Measurements from ENCODE around the gene KRTAP6-1. TPM values are rescaled to one million over a fixed set of nuclear protein-coding genes. Genes with fewer than 3 reads are reported as not detected.

Gene KRTAP6-1
- total and polyA plus RNA-seq, 2 donors (not counting 1 experiment from before 2014, with no cell fraction given), result not detected

DNA sequence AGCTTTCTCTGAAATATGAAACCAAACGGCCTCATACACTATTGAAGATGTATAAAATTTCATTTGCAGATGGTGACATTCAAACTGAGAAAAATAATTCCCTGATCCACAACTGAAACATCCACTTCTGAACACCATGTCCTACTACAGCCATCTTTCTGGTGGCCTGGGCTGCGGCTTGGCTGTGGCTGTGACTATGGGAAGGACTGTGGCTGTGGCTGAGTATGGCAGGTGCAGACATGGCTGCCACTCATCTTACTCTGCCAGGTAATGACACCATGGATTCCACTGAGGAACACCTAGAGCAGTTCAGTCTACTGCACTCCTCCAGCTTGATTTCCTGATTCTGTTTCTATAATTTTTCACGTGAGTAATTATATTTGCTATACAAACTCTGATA lies 6.8 kb upstream of the KRTAP6-1 start, which contains the start of gene KRTAP20-4:
Gene KRTAP20-4, plus strand, starts transcription at position 106 of the 400 bp plus-strand sequence.
- CTCF ChIA-PET, result no interaction called here
- no peak within 1 kb of the TSS for H2AFZ ChIP-seq (ENCODE audit: insufficient read depth, low read depth, low read length, poor library complexity, severe bottlenecking)

DNA sequence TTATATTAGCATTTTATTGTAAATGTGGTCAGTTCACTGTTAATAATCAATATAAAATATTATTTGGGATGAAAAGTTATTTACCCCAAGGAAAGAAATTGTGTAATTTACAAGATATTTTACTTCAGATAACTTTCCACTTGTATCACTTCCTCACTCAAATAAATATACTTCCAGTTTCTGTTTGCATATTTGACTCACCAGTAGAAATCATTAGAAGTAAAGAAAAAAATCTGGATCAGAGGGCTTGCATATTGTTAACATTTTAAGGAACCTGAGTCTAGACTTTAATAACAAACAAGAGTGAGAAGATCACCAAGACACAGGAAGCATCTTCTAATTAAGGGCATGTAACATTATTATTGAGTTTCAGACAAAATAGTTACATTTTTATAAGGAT lies 6.3 kb upstream of the KRTAP6-1 start:
- Histone ChIP-seq H3K4me3 (ENCODE audit: control extremely low read depth in 1 of 5, extremely low read depth in 1 of 5, insufficient read depth in 1 of 5, low read depth in 2 of 5, low read length in 4 of 5) (no peak overlapping the region), H3K9me3 (ENCODE audit: control extremely low read depth in 1 of 3, control insufficient read depth in 2 of 3, insufficient read depth in 1 of 3, low read length in 2 of 3) (peaks cover 0 to 11% (median 2%) of the 10 kb centered on the region in 3 donors), H3K27ac (ENCODE audit: low read length in 2 of 2) (no peak overlapping the region), H3K27me3 (replicated peaks in 1 of 4; ENCODE audit: control extremely low read depth in 1 of 4, control insufficient read depth in 3 of 4, insufficient read depth in 4 of 4, low read length in 3 of 4) (no peaks in the 10 kb centered on the region), H4K20me1 (ENCODE audit: control insufficient read depth, insufficient read depth, low read length, poor library complexity, severe bottlenecking) (no peaks in the 10 kb centered on the region), H3K79me2 (ENCODE audit: control insufficient read depth, insufficient read depth, low read length) (no peaks in the 10 kb centered on the region), H3K4me2 (replicated peaks; ENCODE audit: low read depth, low read length, poor library complexity, severe bottlenecking) (no peak overlapping the region), H3K36me3 (replicated peaks in 1 of 2; ENCODE audit: control extremely low read depth in 1 of 2, control insufficient read depth in 1 of 2, extremely low read depth in 1 of 2, insufficient read depth in 2 of 2, low read length in 1 of 2) (no peaks in the 10 kb centered on the region), H3K9ac (ENCODE audit: low read length) (no peak overlapping the region), H3K4me1 (ENCODE audit: control insufficient read depth in 2 of 2, insufficient read depth in 2 of 2, low read length in 2 of 2) (no peaks in the 10 kb centered on the region), H2AFZ (ENCODE audit: insufficient read depth, low read depth, low read length, poor library complexity, severe bottlenecking) (no peak overlapping the region)
- Mint-ChIP-seq H3K9me3 (ENCODE audit: insufficient read depth) (no peaks in the 10 kb centered on the region), H3K4me3 (no peak overlapping the region), H3K27ac (no peak overlapping the region), H3K4me1 (no peaks in the 10 kb centered on the region), H3K27me3 (no peaks in the 10 kb centered on the region)
- TF ChIP-seq EZH2 (IDR thresholded peaks at IDR 0.05; ENCODE audit: borderline replicate concordance, insufficient read depth, low read depth, low read length, poor library complexity, severe bottlenecking), result no peak
- TF ChIP-seq, protein P1, sequence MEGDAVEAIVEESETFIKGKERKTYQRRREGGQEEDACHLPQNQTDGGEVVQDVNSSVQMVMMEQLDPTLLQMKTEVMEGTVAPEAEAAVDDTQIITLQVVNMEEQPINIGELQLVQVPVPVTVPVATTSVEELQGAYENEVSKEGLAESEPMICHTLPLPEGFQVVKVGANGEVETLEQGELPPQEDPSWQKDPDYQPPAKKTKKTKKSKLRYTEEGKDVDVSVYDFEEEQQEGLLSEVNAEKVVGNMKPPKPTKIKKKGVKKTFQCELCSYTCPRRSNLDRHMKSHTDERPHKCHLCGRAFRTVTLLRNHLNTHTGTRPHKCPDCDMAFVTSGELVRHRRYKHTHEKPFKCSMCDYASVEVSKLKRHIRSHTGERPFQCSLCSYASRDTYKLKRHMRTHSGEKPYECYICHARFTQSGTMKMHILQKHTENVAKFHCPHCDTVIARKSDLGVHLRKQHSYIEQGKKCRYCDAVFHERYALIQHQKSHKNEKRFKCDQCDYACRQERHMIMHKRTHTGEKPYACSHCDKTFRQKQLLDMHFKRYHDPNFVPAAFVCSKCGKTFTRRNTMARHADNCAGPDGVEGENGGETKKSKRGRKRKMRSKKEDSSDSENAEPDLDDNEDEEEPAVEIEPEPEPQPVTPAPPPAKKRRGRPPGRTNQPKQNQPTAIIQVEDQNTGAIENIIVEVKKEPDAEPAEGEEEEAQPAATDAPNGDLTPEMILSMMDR (IDR thresholded peaks at IDR 0.05), result no peak
- ChIA-PET CTCF (no interaction called here), POLR2A (no interaction called here)
- ATAC-seq (ENCODE audit: low read depth) (no peak), DNase-seq (no peak)
- intact Hi-C loops (cut with micrococcal nuclease), result no loop called here

More for the DNA sequence above, 6.8 kb upstream of the KRTAP6-1 start, which contains the start of gene KRTAP20-4:
- no peak within 1 kb of the TSS for H3K27ac ChIP-seq (ENCODE audit: low read length in 2 of 2)
- no peaks in the 10 kb centered on the region for H3K4me1 ChIP-seq (ENCODE audit: control insufficient read depth in 2 of 2, insufficient read depth in 2 of 2, low read length in 2 of 2)
- H3K9me3 ChIP-seq (ENCODE audit: control extremely low read depth in 1 of 3, control insufficient read depth in 2 of 3, insufficient read depth in 1 of 3, low read length in 2 of 3), result peaks cover 0 to 15% (median 2%) of the 10 kb centered on the region in 3 donors
- no peak within 1 kb of the TSS for H3K4me2 ChIP-seq (replicated peaks; ENCODE audit: low read depth, low read length, poor library complexity, severe bottlenecking)
- WGBS (ENCODE audit: insufficient coverage), result no CpG with 5 or more reads among the region's 3 CpGs
- no peak for ATAC-seq (ENCODE audit: low read depth)
- H3K4me3 ChIP-seq (ENCODE audit: control extremely low read depth in 1 of 5, extremely low read depth in 1 of 5, insufficient read depth in 1 of 5, low read depth in 2 of 5, low read length in 4 of 5), result no peak within 1 kb of the TSS
- no peaks in the 10 kb centered on the region for H3K27me3 ChIP-seq (replicated peaks in 1 of 4; ENCODE audit: control extremely low read depth in 1 of 4, control insufficient read depth in 3 of 4, insufficient read depth in 4 of 4, low read length in 3 of 4)
- Mint-ChIP-seq H3K9me3 (ENCODE audit: insufficient read depth) (no peaks in the 10 kb centered on the region), H3K4me3 (no peak within 1 kb of the TSS), H3K27me3 (no peaks in the 10 kb centered on the region), H3K27ac (no peak within 1 kb of the TSS), H3K4me1 (no peaks in the 10 kb centered on the region)
- no peaks in the 10 kb centered on the region for H4K20me1 ChIP-seq (ENCODE audit: control insufficient read depth, insufficient read depth, low read length, poor library complexity, severe bottlenecking)
- H3K9ac ChIP-seq (ENCODE audit: low read length), result no peak within 1 kb of the TSS
- POLR2A ChIA-PET, result no interaction called here
- DNase-seq, result no peak
- H3K79me2 ChIP-seq (ENCODE audit: control insufficient read depth, insufficient read depth, low read length), result no peaks in the 10 kb centered on the region
- H3K36me3 ChIP-seq (replicated peaks in 1 of 2; ENCODE audit: control extremely low read depth in 1 of 2, control insufficient read depth in 1 of 2, extremely low read depth in 1 of 2, insufficient read depth in 2 of 2, low read length in 1 of 2), result no peaks in the 10 kb centered on the region
- intact Hi-C loops (cut with micrococcal nuclease), result no loop called here
- no peak for TF ChIP-seq EZH2 (IDR thresholded peaks at IDR 0.05; ENCODE audit: borderline replicate concordance, insufficient read depth, low read depth, low read length, poor library complexity, severe bottlenecking)
- TF ChIP-seq, protein P1 (IDR thresholded peaks at IDR 0.05), result no peak

Measured in B cell (primary cell).